Astrocyte (in vitro differentiated cells and primary cell): ENCODE measurements around the gene RGS9. TPM values are rescaled to one million over a fixed set of nuclear protein-coding genes. Genes with fewer than 3 reads are reported as not detected.

ENCODE experiments used
- DNase-seq: peaks from one replicate; pipeline ENCODE4 v3.0.0-alpha.2; 2010; ENCODE audit warnings: low read depth
- FAIRE-seq: peaks from 2 replicates; lab custom pipeline; 2011; peaks lifted over from hg19 to GRCh38; lab: Jason Lieb, UNC
- H2AFZ ChIP-seq: 2 replicates; pipeline ENCODE4 v1.6.0; 2012; ENCODE audit warnings: low read depth, low read length, inconsistent platforms
- H3K27ac ChIP-seq: 2 replicates; pipeline ENCODE4 v1.5.1; 2011; ENCODE audit warnings: low read depth, low read length, inconsistent platforms
- H3K27me3 ChIP-seq: 2 replicates; pipeline ENCODE4 v1.6.0; 2011; ENCODE audit warnings: low read length, inconsistent platforms; ENCODE audit not compliant: insufficient read depth
- H3K36me3 ChIP-seq: 2 replicates; pipeline ENCODE4 v1.5.1; 2011; ENCODE audit warnings: low read length, inconsistent platforms; ENCODE audit not compliant: insufficient read depth
- H3K4me1 ChIP-seq: 2 replicates; pipeline ENCODE4 v1.5.1; 2011; ENCODE audit warnings: low read length, inconsistent platforms; ENCODE audit not compliant: insufficient read depth
- H3K4me2 ChIP-seq: 2 replicates; pipeline ENCODE4 v1.6.0; 2012; ENCODE audit warnings: low read length, inconsistent platforms
- H3K4me3 ChIP-seq: 2 replicates; pipeline ENCODE4 v1.5.1; 2011; ENCODE audit warnings: low read depth, mild to moderate bottlenecking, low read length, inconsistent platforms; ENCODE audit not compliant: insufficient read depth
- H3K79me2 ChIP-seq: 2 replicates; pipeline ENCODE4 v1.6.0; 2012; ENCODE audit warnings: mild to moderate bottlenecking, low read length, inconsistent platforms; ENCODE audit not compliant: insufficient read depth
- H3K9ac ChIP-seq: 2 replicates; pipeline ENCODE4 v1.6.0; 2012; ENCODE audit warnings: mild to moderate bottlenecking, low read length, inconsistent platforms
- H3K9me3 ChIP-seq: 2 replicates; pipeline ENCODE4 v1.5.1; 2012; ENCODE audit warnings: low read depth, mild to moderate bottlenecking, low read length, inconsistent platforms; ENCODE audit not compliant: insufficient read depth
- H4K20me1 ChIP-seq: 2 replicates; pipeline ENCODE4 v1.6.0; 2012; ENCODE audit warnings: low read length, inconsistent platforms; ENCODE audit not compliant: insufficient read depth
- H3K27ac Mint-ChIP-seq: one replicate; pipeline ENCODE4 v1.8.0; 2021; ENCODE audit warnings: mild to moderate bottlenecking, mixed read lengths; ENCODE audit not compliant: unreplicated experiment
- H3K27me3 Mint-ChIP-seq: one replicate; pipeline ENCODE4 v1.8.0; 2021; ENCODE audit warnings: low read depth, mixed read lengths; ENCODE audit not compliant: unreplicated experiment
- H3K36me3 Mint-ChIP-seq: one replicate; pipeline ENCODE4 v1.8.0; 2021; ENCODE audit warnings: low read depth, mixed read lengths; ENCODE audit not compliant: unreplicated experiment
- H3K4me1 Mint-ChIP-seq: one replicate; pipeline ENCODE4 v1.8.0; 2021; ENCODE audit warnings: low read depth, mixed read lengths; ENCODE audit not compliant: unreplicated experiment
- H3K4me3 Mint-ChIP-seq: one replicate; pipeline ENCODE4 v1.8.0; 2021; ENCODE audit warnings: mild to moderate bottlenecking, moderate library complexity, mixed read lengths; ENCODE audit not compliant: unreplicated experiment
- H3K9me3 Mint-ChIP-seq: one replicate; pipeline ENCODE4 v1.8.0; 2021; ENCODE audit warnings: mild to moderate bottlenecking, mixed read lengths; ENCODE audit not compliant: unreplicated experiment
- CTCF ChIP-seq: IDR thresholded peaks from 2 replicates; pipeline ENCODE4 v1.5.1; 2011; ENCODE audit warnings: low read depth, mild to moderate bottlenecking, inconsistent platforms, low read length, moderate library complexity; ENCODE audit not compliant: insufficient read depth
- EZH2 ChIP-seq: IDR thresholded peaks from 2 replicates; pipeline ENCODE4 v1.6.1; 2012; ENCODE audit warnings: mild to moderate bottlenecking, low read length, inconsistent platforms; ENCODE audit not compliant: insufficient read depth
- total RNA-seq: library from RNA; stranded (reverse); gene quantifications from 2 replicates; pipeline ENCODE4 v1.2.1, GENCODE V29; 2021

Gene RGS9
- total RNA-seq, 1 donor from 2014 or later = 9.4 TPM

GRCh38 chr17:65123757-65124675, 13.2 kb upstream of the RGS9 start:
- Histone ChIP-seq H4K20me1 (no peaks in the 10 kb centered on the region), H3K4me1 (no peaks in the 10 kb centered on the region), H3K9ac (peak overlapping the region; percentile 75), H2AFZ (peak overlapping the region; percentile 91), H3K27me3 (peaks cover 9% of the 10 kb centered on the region), H3K9me3 (no peaks in the 10 kb centered on the region), H3K4me2 (peak overlapping the region; percentile 84), H3K27ac (peak overlapping the region; percentile 68), H3K79me2 (no peaks in the 10 kb centered on the region), H3K4me3 (peak overlapping the region; percentile 59), H3K36me3 (no peaks in the 10 kb centered on the region)
- DNase-seq (no peak), FAIRE-seq (no peak)
- TF ChIP-seq EZH2 (no peak), CTCF (no peak)
- Mint-ChIP-seq H3K9me3 (peaks cover 6% of the 10 kb centered on the region), H3K4me1 (peaks cover 8% of the 10 kb centered on the region), H3K36me3 (no peaks in the 10 kb centered on the region), H3K27ac (peak overlapping the region; percentile 93), H3K4me3 (peak overlapping the region; percentile 78), H3K27me3 (peaks cover 12% of the 10 kb centered on the region)

- Mint-ChIP-seq H3K4me1 (peaks cover 3% of the 10 kb centered on the region), H3K27me3 (peaks cover 18% of the 10 kb centered on the region), H3K9me3 (peaks cover 4% of the 10 kb centered on the region), H3K27ac (no peak overlapping the region), H3K36me3 (no peaks in the 10 kb centered on the region), H3K4me3 (no peak overlapping the region)
- TF ChIP-seq EZH2 = no peak
- TF ChIP-seq CTCF = no peak
- H3K27ac ChIP-seq = no peak overlapping the region
- no peak overlapping the region for H3K9ac ChIP-seq
- no peaks in the 10 kb centered on the region for H4K20me1 ChIP-seq
- no peaks in the 10 kb centered on the region for H3K9me3 ChIP-seq
- FAIRE-seq (no peak), DNase-seq (no peak)
- H3K4me3 ChIP-seq = no peak overlapping the region
- no peaks in the 10 kb centered on the region for H3K36me3 ChIP-seq
- H2AFZ ChIP-seq = no peak overlapping the region
- peaks cover 10% of the 10 kb centered on the region for H3K27me3 ChIP-seq
- no peak overlapping the region for H3K4me2 ChIP-seq
- no peaks in the 10 kb centered on the region for H3K79me2 ChIP-seq
- peaks cover 3% of the 10 kb centered on the region for H3K4me1 ChIP-seq
Measured at GRCh38 chr17:65130832-65131231, 6.3 kb upstream of the RGS9 start.

- Mint-ChIP-seq H3K27me3 (peaks cover 18% of the 10 kb centered on the region), H3K9me3 (peaks cover 4% of the 10 kb centered on the region), H3K4me1 (peaks cover 3% of the 10 kb centered on the region), H3K36me3 (no peaks in the 10 kb centered on the region), H3K4me3 (no peak overlapping the region), H3K27ac (no peak overlapping the region)
- H3K4me2 ChIP-seq = no peak overlapping the region
- peaks cover 3% of the 10 kb centered on the region for H3K4me1 ChIP-seq
- H3K79me2 ChIP-seq = no peaks in the 10 kb centered on the region
- no peak overlapping the region for H2AFZ ChIP-seq
- H3K27ac ChIP-seq = no peak overlapping the region
- H3K9ac ChIP-seq = no peak overlapping the region
- H3K36me3 ChIP-seq = no peaks in the 10 kb centered on the region
- H4K20me1 ChIP-seq = no peaks in the 10 kb centered on the region
- no peaks in the 10 kb centered on the region for H3K9me3 ChIP-seq
- TF ChIP-seq EZH2 = no peak
- no peak for TF ChIP-seq CTCF
- no peak for DNase-seq
- H3K4me3 ChIP-seq = no peak overlapping the region
- no peak for FAIRE-seq
- H3K27me3 ChIP-seq = peaks cover 10% of the 10 kb centered on the region
Measured at GRCh38 chr17:65131240-65131639, 5.9 kb upstream of the RGS9 start.
